GM18907 (cell line): Measurements from ENCODE around the gene PRSS53.
A peak's percentile ranks its signal among the peaks of the same experiment; 100 is the strongest.

Experiments used
- ATAC-seq: cut with Tn5 transposase; IDR thresholded peaks from one replicate; pipeline ENCODE4 v1.9.1; 2021; ENCODE audit warnings: mild to moderate bottlenecking, moderate library complexity; ENCODE audit not compliant: unreplicated experiment

The PRSS53 gene

GRCh38 chr16:31099860-31100638 lies 11.3 kb upstream of the PRSS53 start:
- no peak for ATAC-seq

GRCh38 chr16:31094424-31095120 lies 5.8 kb upstream of the PRSS53 start, which contains the start of gene VKORC1:
Gene VKORC1, minus strand, starts transcription at chr16:31094797. Its CDS starts 68 bp downstream, at chr16:31094729.
- peak; percentile 86 for ATAC-seq

DNA sequence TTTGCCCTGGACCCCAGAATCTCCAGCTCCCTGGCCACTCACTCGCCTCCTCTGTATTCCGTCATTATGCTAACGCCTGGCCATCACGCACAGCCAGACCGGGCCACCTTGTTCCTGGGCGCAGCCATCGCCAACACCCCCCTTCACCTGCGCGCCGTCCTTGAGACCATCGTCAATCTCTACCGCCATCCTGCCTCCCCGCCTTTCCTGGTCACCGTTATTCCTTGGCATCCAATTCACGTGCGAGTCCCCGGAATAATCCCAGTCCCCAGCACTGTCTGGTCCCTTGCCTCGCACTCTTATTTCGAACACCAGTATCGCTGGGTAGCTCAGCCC lies 5.3 kb upstream of the PRSS53 start:
- peak; percentile 3 for ATAC-seq

GRCh38 chr16:31093132-31093703 lies 4.5 kb upstream of the PRSS53 start:
- no peak for ATAC-seq

DNA sequence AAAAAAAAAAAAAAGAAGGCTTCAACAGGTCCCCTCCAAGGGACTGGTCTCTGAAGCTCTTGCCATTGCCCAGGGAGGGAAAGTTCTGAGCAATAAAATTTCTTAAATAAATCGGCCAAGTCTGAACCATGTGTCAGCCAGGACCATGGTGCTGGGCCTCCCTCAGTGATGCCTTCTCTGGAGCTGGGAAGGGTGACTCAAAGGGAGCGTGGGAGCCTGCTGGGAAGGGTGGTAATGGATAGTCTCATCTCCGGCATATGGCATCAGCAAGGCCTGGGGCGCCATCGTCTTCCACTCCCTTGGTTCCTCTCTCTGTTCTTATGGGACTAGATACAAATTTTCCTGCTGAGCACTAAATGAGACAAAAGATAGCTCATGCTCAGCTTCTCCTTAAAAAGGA lies 3.6 kb upstream of the PRSS53 start:
- ATAC-seq, result no peak

DNA sequence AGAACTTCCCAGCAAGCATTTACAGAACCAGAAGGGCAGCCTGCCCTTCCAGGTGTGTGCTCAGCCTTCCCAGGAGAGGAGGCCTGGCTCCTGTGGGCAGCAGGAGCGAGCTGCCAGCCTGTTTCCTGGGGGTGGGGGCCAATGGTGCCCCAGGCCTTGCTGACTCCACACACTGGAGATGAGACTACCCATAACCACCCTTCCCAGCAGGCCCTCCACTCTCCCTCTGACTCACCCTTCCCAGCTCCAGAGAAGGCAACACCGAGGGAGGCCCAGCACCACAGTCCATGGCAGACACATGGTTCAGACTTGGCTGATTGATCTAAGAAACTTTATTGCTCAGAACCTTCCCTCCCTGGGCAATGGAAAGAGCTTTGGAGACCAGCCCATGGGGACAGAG lies 1.8 kb upstream of the PRSS53 start:
- ATAC-seq, result no peak

DNA sequence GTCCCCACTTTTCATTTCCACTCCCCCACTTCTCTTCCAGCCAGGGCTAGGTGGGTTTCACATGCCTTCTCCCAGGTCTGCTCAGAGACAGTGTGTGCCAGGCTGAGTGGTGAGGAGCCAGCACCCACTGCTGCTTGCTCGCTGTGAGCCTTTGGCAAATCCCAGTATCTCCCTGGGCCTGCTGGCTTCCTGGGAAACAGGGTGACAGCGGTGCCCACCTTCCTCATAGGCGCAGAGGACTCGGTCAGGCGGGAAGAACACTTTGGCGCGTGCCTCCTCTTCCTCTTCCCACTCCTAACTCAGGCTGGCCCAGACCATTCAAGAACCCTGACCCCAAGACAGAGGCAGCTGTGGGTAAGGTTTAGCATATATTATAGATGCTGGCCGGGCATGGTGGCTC lies 456 bp upstream of the PRSS53 start:
- no peak for ATAC-seq

DNA sequence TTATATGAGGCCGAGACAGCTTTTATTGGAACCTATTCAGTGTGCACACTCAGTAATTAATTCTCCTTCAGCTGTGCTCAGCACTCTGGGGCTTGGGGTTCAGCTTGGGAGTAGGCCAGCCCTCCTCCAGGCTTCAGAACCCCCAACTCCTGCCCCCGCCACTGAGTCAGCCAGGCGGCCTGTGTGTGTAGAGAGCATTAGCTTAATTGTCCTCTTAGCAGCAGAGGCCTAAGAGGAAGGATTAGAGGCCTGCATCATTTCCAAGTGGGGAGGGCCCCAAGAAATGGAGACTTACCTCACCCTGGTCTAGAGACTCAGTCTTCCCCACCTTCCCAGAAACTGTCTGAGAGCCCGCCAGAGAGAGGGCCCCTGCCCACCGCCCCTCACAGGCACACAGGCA lies 772 bp downstream of the PRSS53 start:
- ATAC-seq, result no peak

DNA sequence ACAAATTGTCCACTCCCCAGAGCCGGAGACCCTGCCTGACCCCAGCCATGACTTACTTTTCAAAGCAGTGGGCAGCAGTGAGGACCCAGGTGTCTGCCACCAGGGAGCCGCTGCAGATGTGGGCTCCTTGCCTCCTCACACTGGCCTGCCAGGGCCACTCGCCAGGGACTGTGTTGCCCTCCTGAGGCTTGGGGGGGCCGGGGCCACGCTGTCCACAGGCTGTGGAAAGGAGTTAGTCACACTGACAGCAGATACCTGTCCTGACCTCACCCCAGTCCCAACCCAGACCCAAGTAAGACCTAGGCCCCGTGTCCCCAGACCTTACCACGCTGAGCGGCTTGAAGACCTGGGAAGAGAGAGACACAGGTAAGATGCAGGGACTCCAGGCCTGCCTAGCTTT lies 1.3 kb downstream of the PRSS53 start:
- ATAC-seq, result no peak

DNA sequence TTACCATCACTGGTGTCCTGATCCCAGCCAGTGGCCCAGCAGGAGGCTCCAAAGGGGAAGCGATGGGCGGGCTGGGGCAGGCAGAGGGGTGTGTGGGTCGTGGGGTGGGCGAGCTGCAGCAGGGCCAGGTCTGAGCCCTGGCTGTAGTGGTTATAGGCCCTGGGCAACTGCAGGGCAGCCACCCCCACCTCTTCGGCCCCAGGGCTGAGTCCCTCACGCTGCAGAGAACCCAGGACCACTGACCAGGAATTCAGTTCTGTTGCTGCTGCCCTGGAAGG lies 2.2 kb downstream of the PRSS53 start:
- ATAC-seq, result no peak

GRCh38 chr16:31085873-31086628 lies 2.7 kb downstream of the PRSS53 start:
- no peak for ATAC-seq

DNA sequence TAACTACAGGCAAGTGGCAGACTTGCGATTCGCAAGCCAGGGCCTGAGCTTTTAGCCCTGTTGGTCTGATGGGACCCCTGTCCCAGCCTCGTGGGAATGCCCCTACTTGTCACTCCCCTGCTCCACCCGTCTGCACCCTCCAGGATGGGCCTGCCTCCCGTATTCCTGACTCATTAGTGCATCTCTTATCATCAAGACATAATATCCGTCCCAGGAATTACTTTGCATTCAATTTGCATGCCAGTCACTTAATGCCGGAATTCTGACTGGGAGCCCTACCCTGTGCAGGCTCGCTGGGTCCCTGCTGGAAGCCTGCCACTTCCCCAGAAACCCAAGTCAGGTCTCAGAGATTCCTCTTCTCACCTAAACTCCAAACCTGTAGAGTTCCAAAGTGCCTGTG lies 3.3 kb downstream of the PRSS53 start:
- ATAC-seq, result no peak

GRCh38 chr16:31084584-31085302 lies 4.0 kb downstream of the PRSS53 start:
- ATAC-seq, result no peak

DNA sequence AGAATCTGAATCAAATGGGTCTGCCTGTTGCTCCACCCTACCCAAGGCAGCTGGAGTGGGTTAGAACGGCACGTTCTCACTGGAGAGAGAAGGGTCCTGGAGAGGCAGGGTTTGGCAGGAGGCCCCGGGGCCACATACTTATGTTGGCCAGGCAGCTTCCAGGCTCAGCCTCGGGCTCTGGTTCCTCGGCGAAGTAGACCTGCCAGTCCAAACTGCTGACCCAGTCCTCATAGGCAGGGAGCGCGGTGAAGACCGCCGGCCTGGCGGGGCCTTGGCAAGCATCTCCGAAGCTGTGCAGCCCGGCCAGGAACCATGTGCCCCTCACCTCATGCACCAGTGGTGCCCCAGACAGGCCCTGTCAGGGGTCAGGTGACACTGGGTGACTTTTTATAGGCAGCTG lies 4.8 kb downstream of the PRSS53 start:
- no peak for ATAC-seq

DNA sequence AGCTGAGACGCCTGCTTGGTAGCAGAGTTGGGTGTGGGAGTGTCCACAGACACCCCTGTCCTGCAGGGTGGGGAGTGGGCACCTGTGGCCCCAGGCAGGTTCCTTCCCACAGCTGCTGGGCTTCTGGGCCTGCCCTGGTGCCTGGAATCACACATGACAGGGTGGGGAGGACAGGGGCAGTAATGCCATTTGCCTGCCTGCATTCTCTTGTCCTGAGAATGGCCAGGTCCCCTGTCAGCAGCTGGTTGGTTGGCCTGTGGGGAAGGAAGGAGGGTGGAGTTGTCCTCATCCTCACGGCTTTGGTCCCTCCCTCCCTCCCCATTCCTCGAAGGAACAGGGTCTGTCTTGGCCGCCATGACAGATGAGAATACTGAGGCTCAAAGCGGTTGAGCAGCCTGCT lies 5.2 kb downstream of the PRSS53 start:
- ATAC-seq, result no peak

DNA sequence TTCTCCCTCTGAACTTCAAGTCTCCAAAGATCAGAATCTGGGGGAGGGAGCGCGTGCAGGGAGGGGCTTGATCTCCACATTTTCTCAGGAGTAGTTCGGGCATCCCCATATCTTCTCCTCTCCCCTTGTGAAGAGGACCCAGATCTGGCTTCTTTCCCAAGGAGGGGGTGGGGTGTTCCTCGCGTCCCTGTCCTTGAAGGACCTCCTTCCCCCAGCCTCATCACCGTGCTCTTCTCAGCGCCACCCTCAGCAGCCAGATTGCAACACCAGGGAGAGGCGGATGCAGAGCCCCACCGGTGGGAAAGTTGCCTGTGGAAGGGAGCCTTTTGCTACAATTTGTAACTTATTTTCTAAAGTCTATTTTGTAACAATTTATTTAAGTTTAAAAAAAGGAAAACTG lies 5.7 kb downstream of the PRSS53 start:
- ATAC-seq, result no peak

DNA sequence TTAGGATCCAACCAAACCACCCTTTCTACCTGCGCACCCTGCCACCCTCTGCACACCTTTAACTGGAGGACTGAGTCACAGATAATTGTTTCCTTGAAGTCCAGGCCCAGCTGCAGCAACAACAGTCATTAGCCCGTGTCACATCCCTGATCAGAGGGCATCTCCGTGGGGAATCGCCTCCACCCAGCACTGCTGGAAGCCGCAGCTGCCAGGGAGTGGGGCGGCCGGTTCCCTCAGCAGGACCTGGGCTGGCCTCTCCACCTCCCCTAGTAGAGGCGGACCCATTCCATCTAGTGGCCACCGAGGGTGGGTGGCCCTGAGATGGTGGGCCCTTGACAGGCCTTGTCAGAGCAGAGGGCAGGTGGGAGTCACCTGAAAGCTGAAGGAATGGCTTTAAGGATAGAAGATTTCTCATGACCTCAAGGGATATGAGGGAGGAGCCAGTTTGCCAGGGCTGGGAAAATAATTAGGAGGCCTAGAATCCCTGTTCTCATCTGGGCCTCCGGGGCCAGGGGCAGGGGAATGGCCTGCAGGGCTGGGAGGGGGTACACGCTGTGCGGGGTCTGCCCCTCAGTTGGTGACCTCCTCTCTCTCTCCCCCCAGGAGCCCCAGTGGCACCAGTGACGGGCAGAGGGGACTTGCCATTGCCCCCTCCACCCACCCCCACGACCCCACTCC lies 6.2 kb downstream of the PRSS53 start:
- ATAC-seq, result no peak

- no peak for ATAC-seq
These were observed 7.1 kb downstream of the PRSS53 start for GRCh38 chr16:31081428-31082351.

DNA sequence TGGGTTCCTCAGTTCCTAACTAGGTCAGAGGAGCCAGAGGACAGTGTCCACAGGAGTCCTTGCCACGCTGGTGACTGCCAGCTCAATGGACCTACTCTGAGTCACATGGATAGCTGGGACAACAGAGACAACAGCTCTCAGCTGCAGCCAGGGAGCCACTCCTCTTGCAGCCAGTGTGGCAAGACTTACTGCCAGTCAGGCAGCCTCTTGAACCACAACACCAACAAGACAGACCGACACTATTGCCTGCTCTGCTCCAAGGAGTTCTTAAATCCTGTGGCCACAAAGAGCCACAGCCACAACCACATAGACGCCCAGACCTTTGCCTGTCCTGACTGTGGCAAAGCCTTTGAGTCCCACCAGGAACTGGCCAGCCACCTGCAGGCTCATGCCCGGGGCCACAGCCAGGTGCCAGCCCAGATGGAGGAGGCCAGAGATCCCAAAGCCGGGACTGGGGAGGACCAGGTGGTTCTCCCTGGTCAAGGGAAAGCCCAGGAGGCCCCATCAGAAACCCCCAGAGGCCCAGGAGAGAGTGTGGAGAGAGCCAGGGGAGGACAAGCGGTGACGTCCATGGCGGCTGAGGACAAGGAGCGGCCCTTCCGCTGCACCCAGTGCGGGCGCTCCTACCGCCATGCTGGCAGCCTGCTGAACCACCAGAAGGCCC lies 7.9 kb downstream of the PRSS53 start:
- ATAC-seq, result no peak
